CD4-positive, CD25-positive, alpha-beta regulatory T cell (primary cell): ENCODE data around the gene RNF187. TPM values are rescaled to one million over a fixed set of nuclear protein-coding genes. Genes with fewer than 3 reads are reported as not detected.

Source experiments
- ATAC-seq, 2 donors: fragments of 150-1000 bp; cut with Tn5 transposase; one replicate each; pipeline ENCODE4 v1.10.0; 2021; ENCODE audit warnings: low read depth in 2 of 2, moderate number of reproducible peaks in 2 of 2, moderate library complexity in 1 of 2
- DNase-seq, 3 donors: peaks; one replicate each; pipeline versions ENCODE4 v3.0.0 to v3.0.0-alpha.2; 2012 to 2022; ENCODE audit warnings: mixed read lengths in 1 of 3
- H3K27ac ChIP-seq: one replicate; pipeline ENCODE4 v1.7.0; 2013; ENCODE audit warnings: mild to moderate bottlenecking, low read length; ENCODE audit not compliant: insufficient read depth, poor library complexity, severe bottlenecking
- H3K27me3 ChIP-seq: one replicate; pipeline ENCODE4 v1.7.0; 2013; ENCODE audit warnings: low read length; ENCODE audit not compliant: control insufficient read depth, insufficient read depth
- H3K36me3 ChIP-seq: one replicate; pipeline ENCODE4 v1.7.0; 2013; ENCODE audit warnings: mild to moderate bottlenecking, low read length, moderate library complexity; ENCODE audit not compliant: control insufficient read depth, insufficient read depth
- H3K4me1 ChIP-seq: 2 replicates; pipeline ENCODE4 v1.7.0; 2013; ENCODE audit warnings: mild to moderate bottlenecking, low read length; ENCODE audit not compliant: insufficient read depth, control insufficient read depth, poor library complexity, severe bottlenecking
- H3K4me3 ChIP-seq: one replicate; pipeline ENCODE4 v1.7.0; 2013; ENCODE audit warnings: low read depth, mild to moderate bottlenecking, low read length, moderate library complexity
- H3K9me3 ChIP-seq, 2 experiments: 1 replicate in 1 of 2; 2 replicates in 1 of 2; pipeline ENCODE4 v1.7.0; 2013; ENCODE audit warnings: low read length in 2 of 2, mild to moderate bottlenecking in 1 of 2, moderate library complexity in 1 of 2; ENCODE audit not compliant: control insufficient read depth in 2 of 2
- H3K27ac Mint-ChIP-seq, 3 donors: one replicate each; pipeline ENCODE4 v1.8.0; 2020 to 2022; ENCODE audit warnings: mild to moderate bottlenecking in 3 of 3, mixed read lengths in 3 of 3, moderate library complexity in 2 of 3
- H3K27me3 Mint-ChIP-seq: one replicate; pipeline ENCODE4 v1.8.0; 2022; ENCODE audit warnings: mild to moderate bottlenecking, mixed read lengths
- H3K36me3 Mint-ChIP-seq: one replicate; pipeline ENCODE4 v1.8.0; 2020; ENCODE audit warnings: mixed read lengths
- H3K4me1 Mint-ChIP-seq, 4 donors: one replicate each; pipeline ENCODE4 v1.8.0; 2020 to 2022; ENCODE audit warnings: mixed read lengths in 4 of 4, mild to moderate bottlenecking in 1 of 4
- H3K4me3 Mint-ChIP-seq, 4 donors: one replicate each; pipeline ENCODE4 v1.8.0; 2020 to 2022; ENCODE audit warnings: mild to moderate bottlenecking in 4 of 4, mixed read lengths in 4 of 4, moderate library complexity in 3 of 4
- H3K9me3 Mint-ChIP-seq, 7 donors: one replicate each; pipeline ENCODE4 v1.8.0; 2020 to 2022; ENCODE audit warnings: mixed read lengths in 7 of 7, mild to moderate bottlenecking in 3 of 7, moderate library complexity in 2 of 7
- polyA plus RNA-seq, 4 donors: library from polyadenylated mRNA; unstranded; fragments of 300-500 nt; fragmentation: Illumina TruSeq; gene quantifications; one replicate each; pipeline ENCODE4 v1.2.3, GENCODE V29; 2021
- total RNA-seq: library from RNA; stranded (reverse); gene quantifications from one replicate; pipeline ENCODE4 v1.2.3, GENCODE V29; 2022

Gene RNF187
- total and polyA plus RNA-seq, 5 donors from 2014 or later = 16.1 to 59.0 (median 43.1) TPM

GRCh38 chr1:228455715-228456114, 31.5 kb upstream of the RNF187 start:
- no peak overlapping the region for H3K27ac Mint-ChIP-seq
- peak overlapping the region; percentile 23 for H3K4me3 ChIP-seq
- H3K27me3 Mint-ChIP-seq = peaks cover 11% of the 10 kb centered on the region
- H3K4me1 Mint-ChIP-seq = peaks cover 19 to 44% (median 26%) of the 10 kb centered on the region in 4 donors
- H3K36me3 Mint-ChIP-seq = peaks cover 7% of the 10 kb centered on the region
- no peaks in the 10 kb centered on the region for H3K27me3 ChIP-seq
- peaks cover 0 to 2% (median 0%) of the 10 kb centered on the region in 7 donors for H3K9me3 Mint-ChIP-seq
- no peak for DNase-seq
- no peaks in the 10 kb centered on the region for H3K9me3 ChIP-seq
- peak overlapping the region; percentile 29 to 67 (median 53) for H3K4me3 Mint-ChIP-seq
- no peak for ATAC-seq
- no peak overlapping the region for H3K27ac ChIP-seq
- peaks cover 34% of the 10 kb centered on the region for H3K4me1 ChIP-seq
- no peaks in the 10 kb centered on the region for H3K36me3 ChIP-seq

- Mint-ChIP-seq H3K27me3 (peaks cover 11% of the 10 kb centered on the region), H3K4me1 (peaks cover 19 to 50% (median 31%) of the 10 kb centered on the region in 4 donors), H3K4me3 (peak overlapping the region; percentile 97 to 99 (median 98)), H3K36me3 (peaks cover 7% of the 10 kb centered on the region), H3K9me3 (peaks cover 0 to 2% (median 0%) of the 10 kb centered on the region in 7 donors), H3K27ac (peak overlapping the region; percentile 99 to 100 (median 100))
- Histone ChIP-seq H3K4me3 (peak overlapping the region; percentile 82), H3K27me3 (no peaks in the 10 kb centered on the region), H3K9me3 (no peaks in the 10 kb centered on the region), H3K27ac (peak overlapping the region; percentile 94), H3K36me3 (no peaks in the 10 kb centered on the region), H3K4me1 (peaks cover 34% of the 10 kb centered on the region)
- no peak for DNase-seq
- no peak for ATAC-seq
Measured at GRCh38 chr1:228456252-228457016, 30.7 kb upstream of the RNF187 start.

GRCh38 chr1:228457017-228457395, 30.2 kb upstream of the RNF187 start:
- peak overlapping the region; percentile 94 for H3K27ac ChIP-seq
- Mint-ChIP-seq H3K9me3 (peaks cover 0 to 2% (median 0%) of the 10 kb centered on the region in 7 donors), H3K4me1 (peaks cover 19 to 53% (median 31%) of the 10 kb centered on the region in 4 donors), H3K27ac (peak overlapping the region; percentile 99 to 100 (median 100)), H3K4me3 (peak overlapping the region; percentile 97 to 99 (median 98)), H3K27me3 (peaks cover 11% of the 10 kb centered on the region), H3K36me3 (peaks cover 7% of the 10 kb centered on the region)
- ATAC-seq = no peak
- H3K27me3 ChIP-seq = no peaks in the 10 kb centered on the region
- H3K4me1 ChIP-seq = peaks cover 34% of the 10 kb centered on the region
- no peaks in the 10 kb centered on the region for H3K9me3 ChIP-seq
- DNase-seq = peak in 1 of 3 donors; percentile 42
- peak overlapping the region; percentile 82 for H3K4me3 ChIP-seq
- H3K36me3 ChIP-seq = no peaks in the 10 kb centered on the region

GRCh38 chr1:228457396-228458176, 29.6 kb upstream of the RNF187 start:
- Mint-ChIP-seq H3K27ac (peak overlapping the region; percentile 99 to 100 (median 100)), H3K4me1 (peaks cover 21 to 58% (median 33%) of the 10 kb centered on the region in 4 donors), H3K9me3 (peaks cover 0 to 2% (median 0%) of the 10 kb centered on the region in 7 donors), H3K36me3 (peaks cover 7% of the 10 kb centered on the region), H3K27me3 (peaks cover 11% of the 10 kb centered on the region), H3K4me3 (peak overlapping the region; percentile 97 to 99 (median 98))
- Histone ChIP-seq H3K36me3 (no peaks in the 10 kb centered on the region), H3K4me1 (peaks cover 34% of the 10 kb centered on the region), H3K4me3 (peak overlapping the region; percentile 82), H3K27ac (peak overlapping the region; percentile 94), H3K9me3 (no peaks in the 10 kb centered on the region), H3K27me3 (no peaks in the 10 kb centered on the region)
- peak; percentile 86 to 88 for ATAC-seq
- DNase-seq = peak; percentile 84 to 99 (median 95)

- peaks cover 27 to 70% (median 43%) of the 10 kb centered on the region in 4 donors for H3K4me1 Mint-ChIP-seq
- peaks cover 2% of the 10 kb centered on the region for H3K36me3 Mint-ChIP-seq
- H3K4me3 Mint-ChIP-seq = peak overlapping the region; percentile 97 to 99 (median 98)
- peak; percentile 36 to 84 (median 52) for DNase-seq
- no peaks in the 10 kb centered on the region for H3K27me3 ChIP-seq
- H3K27me3 Mint-ChIP-seq = peaks cover 11% of the 10 kb centered on the region
- peaks cover 0 to 2% (median 0%) of the 10 kb centered on the region in 7 donors for H3K9me3 Mint-ChIP-seq
- H3K27ac ChIP-seq = peak overlapping the region; percentile 94
- H3K36me3 ChIP-seq = no peaks in the 10 kb centered on the region
- peak overlapping the region; percentile 43 to 100 (median 100) for H3K27ac Mint-ChIP-seq
- no peak for ATAC-seq
- H3K9me3 ChIP-seq = no peaks in the 10 kb centered on the region
- peak overlapping the region; percentile 82 for H3K4me3 ChIP-seq
- peaks cover 48% of the 10 kb centered on the region for H3K4me1 ChIP-seq
Measured at GRCh38 chr1:228459091-228459993, 27.8 kb upstream of the RNF187 start.

GRCh38 chr1:228460821-228461220, 26.4 kb upstream of the RNF187 start:
- Mint-ChIP-seq H3K4me1 (peaks cover 32 to 78% (median 51%) of the 10 kb centered on the region in 4 donors), H3K27me3 (peaks cover 11% of the 10 kb centered on the region), H3K9me3 (peaks cover 0 to 2% (median 0%) of the 10 kb centered on the region in 7 donors), H3K4me3 (peak overlapping the region; percentile 61 to 87 (median 74)), H3K36me3 (no peaks in the 10 kb centered on the region), H3K27ac (peak overlapping the region in 2 of 3 donors; percentile 22 to 53)
- H3K4me1 ChIP-seq = peaks cover 53% of the 10 kb centered on the region
- no peaks in the 10 kb centered on the region for H3K36me3 ChIP-seq
- no peak for DNase-seq
- H3K27me3 ChIP-seq = no peaks in the 10 kb centered on the region
- ATAC-seq = no peak
- no peak overlapping the region for H3K27ac ChIP-seq
- no peaks in the 10 kb centered on the region for H3K9me3 ChIP-seq
- peak overlapping the region; percentile 1 for H3K4me3 ChIP-seq

GRCh38 chr1:228462560-228462959, 24.6 kb upstream of the RNF187 start:
- Mint-ChIP-seq H3K27me3 (peaks cover 15% of the 10 kb centered on the region), H3K4me3 (peak overlapping the region; percentile 3 to 90 (median 84)), H3K4me1 (peaks cover 27 to 73% (median 52%) of the 10 kb centered on the region in 4 donors), H3K36me3 (no peaks in the 10 kb centered on the region), H3K27ac (peak overlapping the region in 2 of 3 donors; percentile 5 to 73), H3K9me3 (peaks cover 0 to 2% (median 0%) of the 10 kb centered on the region in 7 donors)
- Histone ChIP-seq H3K9me3 (no peaks in the 10 kb centered on the region), H3K27me3 (no peaks in the 10 kb centered on the region), H3K4me3 (no peak overlapping the region), H3K4me1 (peaks cover 43% of the 10 kb centered on the region), H3K27ac (no peak overlapping the region), H3K36me3 (no peaks in the 10 kb centered on the region)
- ATAC-seq (no peak), DNase-seq (no peak)
